AG09309 (cell line): ENCODE results near the gene CLPSL2.

ENCODE experiments used
- DNase-seq: peaks from one replicate; pipeline ENCODE4 v3.0.0-alpha.2; 2010; ENCODE audit warnings: low read depth
- H3K4me3 ChIP-seq: 2 replicates; pipeline ENCODE4 v1.5.1; 2011; ENCODE audit warnings: mild to moderate bottlenecking, low read depth, low read length, moderate library complexity; ENCODE audit not compliant: control insufficient read depth
- CTCF ChIP-seq: IDR thresholded peaks from 2 replicates; pipeline ENCODE4 v1.5.1; 2011; ENCODE audit warnings: mild to moderate bottlenecking, low read depth, low read length, inconsistent platforms; ENCODE audit not compliant: insufficient read depth, control insufficient read depth; ENCODE audit errors: missing control alignments

The CLPSL2 gene

GRCh38 chr6:35808688-35809087 lies 32.3 kb downstream of the CLPSL2 start:
- H3K4me3 ChIP-seq, result no peak overlapping the region
- DNase-seq, result no peak
- TF ChIP-seq CTCF, result no peak

DNA sequence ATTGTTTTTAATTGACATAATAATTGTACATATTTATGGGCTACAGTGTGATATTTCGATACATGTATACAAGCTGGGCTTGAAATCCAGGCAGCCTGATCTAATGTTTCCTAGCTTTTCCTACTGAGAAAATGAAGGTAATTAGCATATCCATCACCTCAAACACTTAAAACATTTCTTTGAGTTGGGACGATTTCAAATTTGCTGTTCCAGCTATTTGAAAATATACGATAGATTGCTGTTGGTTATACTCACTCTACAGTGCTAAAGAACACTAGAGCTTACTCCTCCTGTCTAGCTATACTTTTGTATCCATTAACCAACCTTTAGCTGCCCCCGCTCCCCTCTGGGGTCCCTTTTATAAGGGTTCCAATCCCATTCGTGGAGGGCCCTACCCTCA lies 33.4 kb downstream of the CLPSL2 start:
- H3K4me3 ChIP-seq, result no peak overlapping the region
- no peak for TF ChIP-seq CTCF
- DNase-seq, result no peak

GRCh38 chr6:35810971-35811698 lies 34.7 kb downstream of the CLPSL2 start:
- peak; percentile 3 for DNase-seq
- no peak overlapping the region for H3K4me3 ChIP-seq
- TF ChIP-seq CTCF, result no peak

- no peak for DNase-seq
- no peak overlapping the region for H3K4me3 ChIP-seq
- TF ChIP-seq CTCF, result no peak
These were observed 35.2 kb downstream of the CLPSL2 start for GRCh38 chr6:35811699-35811995.

GRCh38 chr6:35817515-35817914 lies 41.1 kb downstream of the CLPSL2 start:
- H3K4me3 ChIP-seq, result no peak overlapping the region
- TF ChIP-seq CTCF, result no peak

DNA sequence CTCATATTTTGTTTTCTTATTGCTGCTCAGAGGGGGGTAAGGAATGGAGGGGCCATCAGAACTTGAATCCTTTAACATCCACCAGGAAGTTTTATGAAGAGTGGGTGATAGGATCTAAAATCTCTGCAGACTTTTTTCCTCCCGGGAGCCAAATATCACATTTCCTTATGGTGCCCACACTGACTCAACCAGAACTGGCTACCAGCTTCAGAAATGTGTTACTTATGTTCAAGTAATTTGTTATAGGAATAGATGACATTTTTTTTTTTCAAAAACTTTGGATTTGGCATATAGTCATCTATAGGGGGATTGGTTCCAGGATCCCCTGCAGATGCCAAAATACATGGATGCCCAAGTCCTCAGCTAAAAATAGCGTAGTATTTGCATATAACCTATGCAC lies 47.2 kb downstream of the CLPSL2 start:
- no peak overlapping the region for H3K4me3 ChIP-seq
- DNase-seq, result no peak
- no peak for TF ChIP-seq CTCF

More at GRCh38 chr6:35817515-35817914, 41.1 kb downstream of the CLPSL2 start:
- no peak for DNase-seq
